HG03108 (cell line): ENCODE data around the gene CCDC102B.
"Not testable (repeated sequence)": the region's sequence is repeated elsewhere in the genome, so short reads cannot be mapped to it uniquely, and the experiment has no call there.

Experiments
- ATAC-seq: cut with Tn5 transposase; IDR thresholded peaks from one replicate; pipeline ENCODE4 v1.9.1; 2021; ENCODE audit warnings: moderate library complexity; ENCODE audit not compliant: unreplicated experiment

Gene CCDC102B

DNA sequence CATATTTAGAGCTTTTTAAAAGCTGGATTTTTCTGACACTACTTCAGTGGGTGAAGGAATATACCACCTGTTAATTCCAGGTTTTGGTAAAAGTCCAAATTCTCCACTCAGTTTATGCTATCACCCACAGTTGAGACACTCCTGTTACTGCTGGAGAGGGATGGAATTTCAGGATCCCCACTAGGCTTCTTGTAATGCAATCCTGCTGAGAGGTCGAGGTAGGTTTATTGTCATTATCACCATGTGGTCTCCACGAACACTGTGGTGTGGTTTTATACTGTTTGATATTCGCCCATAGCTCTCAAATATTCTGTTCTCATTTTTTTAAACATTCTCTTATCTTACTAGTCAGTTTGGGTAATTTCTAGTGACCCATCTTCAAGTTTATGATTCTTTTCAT, 167.9 kb downstream of the CCDC102B start:
- no peak for ATAC-seq

DNA sequence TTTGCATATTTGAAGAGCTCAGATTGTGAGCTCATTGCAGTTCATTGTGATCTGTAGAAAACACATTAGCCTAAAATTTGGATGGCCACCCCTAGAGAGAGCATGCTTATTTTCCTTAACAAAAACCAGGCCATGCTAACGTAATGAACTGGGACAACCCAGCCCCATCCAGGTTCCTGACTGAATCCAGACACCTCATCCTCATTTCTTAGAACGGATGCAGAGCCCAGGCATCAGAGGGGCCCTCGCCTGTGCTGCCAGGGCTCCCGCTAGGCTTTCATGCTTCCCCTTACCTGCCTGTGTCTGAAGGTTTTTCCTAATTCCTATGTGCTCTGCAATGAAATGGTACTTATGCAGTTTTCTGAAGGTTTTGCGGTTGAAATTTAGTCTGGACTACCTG, 171.1 kb downstream of the CCDC102B start:
- no peak for ATAC-seq

DNA sequence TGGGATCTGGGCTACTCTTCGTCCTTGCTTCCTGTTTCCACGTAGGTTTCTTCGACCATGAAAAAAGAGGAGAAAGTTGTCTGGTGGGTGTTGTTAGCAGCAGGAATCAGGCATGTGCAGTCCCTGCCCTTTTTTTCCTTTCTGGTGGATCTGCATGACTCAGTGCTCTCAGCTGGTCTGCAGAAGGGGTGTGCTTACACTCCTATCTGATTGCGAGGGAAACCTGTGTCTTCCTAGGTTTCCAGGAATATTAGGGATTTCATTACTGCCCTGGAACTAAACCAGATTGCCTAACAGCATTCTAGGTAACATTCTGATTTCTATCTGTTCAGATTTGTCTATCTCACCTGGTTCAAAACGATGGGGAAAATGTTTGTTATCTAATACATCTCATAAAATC, 174.3 kb downstream of the CCDC102B start:
- no peak for ATAC-seq

DNA sequence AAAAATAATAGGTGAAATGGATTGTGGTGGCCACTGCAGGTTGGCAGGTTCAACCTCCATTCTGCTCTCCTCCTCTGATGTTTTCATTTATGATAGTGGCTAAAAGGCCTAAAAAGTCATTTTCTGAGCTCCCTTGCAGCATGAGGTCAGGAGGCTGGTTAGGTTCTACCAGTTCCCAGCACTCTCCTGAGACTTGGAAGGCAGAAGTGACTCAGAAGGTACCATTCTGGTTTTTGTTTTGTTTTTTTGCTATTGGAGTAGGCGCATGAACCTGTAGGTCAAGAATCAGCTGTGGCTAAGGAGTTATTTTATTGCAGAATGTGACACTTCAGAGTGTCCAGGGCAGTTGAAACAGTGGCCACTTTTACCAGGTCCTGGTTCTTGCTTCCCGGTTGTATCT, 181.9 kb downstream of the CCDC102B start:
- ATAC-seq = no peak

DNA sequence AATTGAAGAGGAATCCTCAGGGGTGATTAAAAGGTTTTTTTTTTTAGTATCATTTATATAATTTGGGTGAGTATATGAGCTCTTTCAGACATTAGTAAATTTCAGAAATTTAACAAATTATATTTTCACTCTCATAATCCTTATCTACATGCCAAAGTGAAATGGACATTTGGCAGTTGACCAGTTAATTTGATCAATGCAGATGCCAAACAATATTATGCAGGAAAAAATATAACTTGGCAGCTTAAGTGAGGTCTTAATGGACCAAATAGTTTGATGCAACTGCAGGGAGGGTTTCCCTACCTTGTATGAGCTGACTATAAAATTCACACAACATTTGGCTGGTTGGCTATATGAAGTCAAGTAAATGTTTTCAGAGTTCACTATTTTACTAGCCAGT, 185.2 kb downstream of the CCDC102B start:
- ATAC-seq = no peak

DNA sequence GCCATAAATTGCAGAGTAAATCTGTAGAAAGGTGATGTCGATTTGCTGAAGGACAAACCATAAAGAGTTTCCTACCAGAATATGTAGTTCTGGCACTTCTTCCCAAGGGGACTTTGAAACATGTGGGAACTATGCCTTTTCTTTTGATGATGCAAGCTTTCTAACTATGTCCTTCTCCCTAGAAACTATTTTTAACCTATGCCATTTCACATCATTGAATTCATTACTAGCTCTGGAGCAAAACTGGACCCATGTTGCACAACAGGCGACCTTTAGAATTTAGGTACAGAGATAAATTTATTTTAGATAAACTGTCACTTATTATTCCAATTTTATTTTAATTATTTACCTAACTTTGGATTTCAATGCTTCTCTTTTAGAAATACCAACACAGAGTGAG, 186.5 kb downstream of the CCDC102B start:
- no peak for ATAC-seq

DNA sequence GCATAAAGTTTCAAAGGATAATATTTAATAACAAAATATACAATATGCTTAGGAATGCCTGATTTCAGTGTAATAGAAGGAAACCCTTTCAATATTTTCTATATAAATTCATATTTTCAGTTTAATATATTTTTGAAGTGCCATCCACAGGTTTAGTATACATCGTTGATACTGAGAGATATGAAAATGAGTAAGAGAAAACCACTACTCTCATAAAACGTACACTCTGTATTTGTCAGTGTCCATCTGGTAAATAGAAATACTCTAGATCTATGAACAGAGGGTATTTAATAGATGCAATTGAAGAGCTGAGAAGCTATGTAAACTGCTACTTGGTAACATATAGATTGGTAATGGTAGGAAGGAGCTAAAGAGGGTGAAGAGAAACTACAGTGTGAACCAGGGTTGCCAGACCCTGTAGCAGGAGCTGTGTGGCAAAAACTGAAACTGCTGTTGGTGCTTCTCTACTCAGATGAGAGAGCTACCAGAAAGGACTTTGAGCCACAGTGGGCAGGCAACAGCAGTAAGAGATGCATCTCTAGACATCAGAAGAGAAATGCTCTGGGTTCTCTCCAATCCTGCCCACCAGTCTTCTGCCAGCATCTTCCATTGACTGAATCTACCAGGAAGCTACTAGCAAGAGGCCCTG, 187.4 kb downstream of the CCDC102B start:
- peak; percentile 89 for ATAC-seq

DNA sequence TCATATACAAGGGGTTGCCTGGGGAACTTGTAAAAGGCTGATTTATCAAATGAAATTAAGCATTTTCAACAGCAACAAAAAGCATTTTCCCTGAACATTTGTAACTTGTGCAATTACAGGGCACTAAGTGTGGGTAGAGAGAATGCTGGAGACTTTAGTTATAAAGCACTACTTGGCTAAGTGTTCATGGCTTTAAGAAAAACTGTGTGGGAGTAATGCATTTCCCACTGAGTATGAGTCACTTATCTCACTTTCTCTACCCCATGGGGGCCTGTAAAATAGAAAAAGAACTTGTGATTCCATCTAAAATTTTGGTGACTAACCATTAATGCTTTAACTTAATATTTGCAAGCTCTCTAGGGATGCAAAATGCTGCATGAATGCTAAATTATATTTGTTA, 193.4 kb downstream of the CCDC102B start:
- ATAC-seq = no peak

DNA sequence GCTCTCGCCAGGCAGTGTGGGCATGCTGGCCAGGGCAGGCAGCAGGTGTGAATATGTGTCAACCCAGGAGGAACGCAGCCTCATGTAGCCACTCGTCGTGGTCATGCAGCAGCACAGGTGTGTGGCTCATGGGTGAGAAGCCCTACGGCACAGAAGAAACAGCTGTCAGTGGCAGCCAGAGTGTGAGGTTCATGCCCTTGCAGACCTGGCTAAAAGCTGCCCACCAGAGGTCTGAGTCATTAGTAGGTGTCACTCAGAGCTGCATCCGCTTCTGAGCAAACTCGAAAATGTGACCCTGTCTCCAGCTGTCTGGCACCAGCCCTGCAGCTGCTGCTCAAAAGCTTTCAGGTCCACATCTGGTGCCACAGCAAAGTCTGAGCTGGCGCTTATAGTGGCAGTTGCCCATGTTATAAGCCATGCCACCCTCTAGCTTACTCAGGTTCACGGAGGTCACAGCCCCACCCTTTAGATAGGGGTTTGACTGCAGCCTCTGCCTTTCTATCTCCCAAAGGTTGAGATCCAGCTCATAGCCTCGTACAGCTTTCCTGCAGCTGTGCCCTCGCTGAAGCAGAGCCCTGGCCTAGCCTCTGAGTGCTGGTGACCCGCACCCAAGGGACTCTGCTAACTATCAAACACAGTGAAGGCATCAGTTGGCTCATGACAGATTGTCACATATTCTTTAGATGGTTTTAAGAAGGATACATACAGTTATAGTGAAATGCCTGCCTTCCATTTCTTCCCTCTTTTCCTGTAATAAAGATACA, 195.0 kb downstream of the CCDC102B start:
- ATAC-seq = peak; percentile 44

DNA sequence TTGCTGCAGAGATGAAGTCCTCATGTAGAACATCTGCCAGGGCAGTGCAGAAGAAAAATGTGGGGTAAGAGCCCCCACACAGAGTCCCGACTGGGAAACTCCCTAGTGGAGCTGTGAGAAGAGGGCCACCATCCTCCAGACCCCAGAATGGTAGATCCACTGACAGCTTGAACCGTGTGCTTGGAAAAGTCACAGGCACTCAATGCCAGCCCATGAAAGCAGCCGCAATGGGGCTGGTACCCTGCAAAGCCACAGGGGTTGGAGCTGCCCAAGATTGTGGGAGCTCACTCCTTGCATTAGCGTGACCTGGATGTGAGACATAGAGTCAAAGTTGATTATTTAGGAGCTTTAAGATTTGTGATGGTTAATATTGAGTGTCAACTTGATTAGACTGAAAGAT, 197.8 kb downstream of the CCDC102B start:
- no peak for ATAC-seq

DNA sequence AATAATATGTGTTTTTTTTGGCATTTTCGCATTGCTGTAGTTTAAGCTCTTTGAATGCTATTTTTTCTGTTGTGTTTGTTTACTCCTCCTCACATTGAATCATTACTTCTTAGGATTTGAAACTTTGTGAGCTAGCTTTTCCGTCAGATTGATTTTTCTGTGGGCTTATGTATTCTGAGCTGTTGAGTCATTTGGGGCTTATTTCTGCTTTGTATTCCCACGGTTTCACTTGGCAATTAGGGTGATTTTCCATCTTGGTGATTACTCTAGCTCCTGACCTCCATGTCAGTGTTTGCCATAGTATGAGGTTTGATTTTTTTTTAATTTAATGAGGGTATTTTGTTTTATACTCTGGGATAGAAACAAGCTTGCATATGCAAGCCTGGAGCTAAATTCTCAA, 200.0 kb downstream of the CCDC102B start:
- no peak for ATAC-seq

DNA sequence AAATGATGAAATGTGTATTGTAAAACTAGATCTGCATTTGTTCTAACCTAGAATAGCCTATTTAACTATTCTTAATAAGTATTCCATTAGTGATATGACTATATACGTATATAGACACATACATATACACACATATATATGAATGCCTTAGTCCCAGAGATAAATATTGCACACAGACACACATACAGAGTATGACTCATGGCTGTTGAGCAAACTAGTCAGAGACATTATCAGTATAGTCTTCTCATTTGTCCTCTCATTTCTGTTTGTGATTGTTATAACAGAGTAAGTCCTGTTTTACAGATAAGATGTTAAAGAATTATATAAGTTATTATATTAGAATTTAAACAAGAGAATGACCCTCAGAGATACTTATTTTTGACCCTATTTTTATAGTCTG, 202.5 kb downstream of the CCDC102B start:
- no peak for ATAC-seq

DNA sequence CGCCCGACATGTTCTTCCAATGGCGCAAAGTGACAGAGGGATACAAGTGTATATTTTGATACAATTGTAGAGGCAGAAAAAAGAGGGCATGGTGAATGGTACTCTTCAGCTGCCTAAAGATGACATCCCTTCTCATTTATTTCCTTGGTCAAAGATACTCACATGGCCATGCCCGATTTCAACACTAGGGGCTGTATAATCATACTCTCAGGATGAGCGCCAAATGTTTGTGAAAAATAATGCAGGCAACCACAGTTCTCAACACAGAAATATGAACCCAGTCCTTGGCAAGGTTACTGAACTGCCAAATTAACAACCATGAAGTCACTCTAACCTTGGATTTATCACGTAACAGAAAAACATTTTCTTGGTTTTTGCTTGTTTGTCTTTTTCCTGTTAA, 204.4 kb downstream of the CCDC102B start:
- ATAC-seq = no peak

DNA sequence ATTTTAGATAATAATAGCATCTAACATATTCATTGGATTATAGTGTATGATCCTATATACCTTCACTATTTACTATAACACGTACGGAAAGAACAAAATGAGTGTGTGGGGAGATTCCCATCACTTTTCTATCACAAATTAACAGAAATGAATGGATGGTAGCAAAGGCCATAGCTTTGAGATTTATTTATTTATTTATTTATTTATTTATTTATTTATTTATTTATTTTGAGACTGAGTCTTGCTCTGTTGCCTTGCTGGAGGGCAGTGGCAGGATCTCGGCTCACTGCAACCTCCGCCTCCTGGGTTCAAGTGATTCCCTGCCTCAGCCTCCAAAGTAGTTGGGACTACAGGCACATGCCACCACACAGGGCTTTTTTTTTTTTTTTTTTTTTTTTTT, 208.3 kb downstream of the CCDC102B start:
- not testable (repeated sequence) for ATAC-seq

DNA sequence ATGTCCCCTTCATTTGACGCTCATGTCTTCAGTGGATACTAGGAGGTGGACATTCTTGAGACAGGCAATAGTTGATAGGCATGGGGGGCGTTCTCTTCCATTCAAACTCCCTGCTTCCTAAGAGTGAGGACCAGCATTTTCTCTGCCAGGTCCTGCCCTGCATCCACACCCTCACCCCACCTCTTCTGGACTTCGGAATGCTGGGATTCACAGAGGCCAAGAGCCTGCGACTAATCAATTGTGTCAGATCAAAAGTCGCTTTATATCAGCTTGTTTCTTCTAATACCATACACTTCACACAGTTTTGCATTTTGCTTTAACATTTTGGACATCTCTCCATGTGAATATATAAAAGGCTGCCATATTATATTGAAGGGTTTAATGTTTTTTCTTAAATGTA, 210.7 kb downstream of the CCDC102B start:
- ATAC-seq = no peak

DNA sequence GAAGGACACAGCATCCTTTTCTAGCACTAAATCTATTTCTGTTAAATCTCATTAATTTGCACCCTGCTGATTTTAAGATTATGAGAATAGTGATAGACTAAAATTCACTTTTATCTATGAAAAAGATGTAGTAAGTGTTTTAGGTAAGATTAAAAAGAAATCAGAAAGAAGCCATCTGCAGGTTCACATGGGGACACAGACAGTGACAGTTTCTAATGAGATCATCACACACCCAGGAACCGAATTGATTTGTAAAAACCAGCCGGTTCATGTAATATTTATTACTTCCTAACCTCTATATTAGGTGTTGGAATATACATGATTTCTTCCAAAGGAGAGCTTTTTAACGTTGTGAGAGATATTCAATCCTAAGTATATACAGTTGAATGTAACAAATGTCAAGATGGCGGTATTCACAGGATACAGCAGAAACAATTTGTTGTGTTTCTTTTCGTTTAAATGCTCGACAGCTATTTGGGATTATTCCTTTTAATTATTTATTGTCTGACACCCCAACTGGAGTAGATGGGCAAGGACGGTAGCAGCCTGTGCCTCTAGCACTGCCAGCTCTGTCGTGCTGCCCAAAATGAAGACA, 223.4 kb downstream of the CCDC102B start:
- ATAC-seq = no peak

DNA sequence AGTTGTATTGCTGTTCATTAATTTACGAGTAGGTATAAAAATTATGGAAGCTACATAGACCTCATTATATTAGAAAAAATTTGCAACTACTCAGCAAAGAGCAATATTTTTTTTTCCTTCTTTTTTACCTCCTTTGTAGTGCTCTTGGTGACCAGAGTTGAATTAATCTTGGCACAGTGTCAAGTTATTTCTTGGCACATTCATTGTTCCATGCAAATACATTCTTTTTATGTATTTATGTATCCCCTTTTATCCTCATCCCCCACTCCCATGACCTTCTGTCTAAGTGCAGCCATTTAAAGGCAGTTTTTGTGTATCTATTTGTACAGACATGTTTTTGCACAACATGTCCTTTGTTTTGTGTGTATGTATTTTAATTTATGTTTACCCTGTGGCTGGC, 224.5 kb downstream of the CCDC102B start:
- no peak for ATAC-seq

DNA sequence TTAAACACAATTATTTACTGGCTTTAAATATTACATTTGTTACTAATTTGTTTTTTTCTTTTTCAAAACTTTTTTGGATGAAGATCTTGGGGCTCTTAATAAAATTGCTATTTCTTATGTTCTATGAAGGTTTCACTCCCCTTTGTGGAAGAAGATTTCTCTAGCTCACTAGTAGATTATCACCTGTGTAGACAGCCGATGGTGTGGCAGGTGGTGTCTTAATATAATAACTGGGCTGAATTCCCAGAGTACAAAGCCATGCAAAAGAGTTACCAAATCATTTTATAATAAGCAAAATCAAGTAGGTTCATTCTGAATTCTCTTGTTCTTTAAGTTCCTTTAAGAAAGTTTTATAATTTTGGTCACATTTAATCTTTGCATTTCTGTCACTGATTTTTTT, 233.7 kb downstream of the CCDC102B start:
- ATAC-seq = no peak

DNA sequence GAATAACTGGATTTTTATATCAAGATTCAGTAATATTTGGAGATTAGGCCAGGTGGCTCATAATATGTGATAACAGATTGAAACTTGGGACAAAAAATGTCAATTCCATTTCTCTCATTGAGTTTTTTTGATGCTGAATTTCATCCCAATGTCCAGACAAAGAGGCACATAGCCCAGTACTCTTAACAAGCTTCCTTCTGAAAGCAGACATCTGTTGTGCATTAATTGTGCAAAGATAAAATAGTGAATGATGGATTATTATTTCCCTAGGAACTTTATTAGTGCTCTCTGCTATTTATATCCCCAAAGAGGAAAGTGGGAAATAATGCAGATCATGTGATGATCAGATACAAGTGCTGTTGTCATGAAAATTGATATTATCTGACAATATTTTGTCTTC, 234.1 kb downstream of the CCDC102B start:
- ATAC-seq = no peak

DNA sequence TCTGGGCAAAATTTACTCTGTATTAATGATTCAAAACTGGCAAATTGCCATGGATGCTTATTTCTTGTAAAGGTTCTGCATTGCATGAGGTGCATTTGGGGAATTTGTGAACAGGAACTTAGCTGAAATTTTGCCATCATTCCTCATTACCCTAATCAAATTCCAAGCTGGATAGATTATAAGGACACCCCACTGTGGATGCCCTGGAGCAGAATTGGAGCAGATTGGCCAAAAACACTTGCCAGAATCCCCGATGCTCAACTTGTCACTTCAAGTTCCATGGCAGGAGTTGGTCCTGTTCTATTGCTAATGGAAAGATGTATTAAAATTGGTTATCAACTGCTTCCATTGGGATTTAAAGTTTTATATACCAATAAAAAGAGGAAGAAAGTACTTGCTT, 237.9 kb downstream of the CCDC102B start:
- no peak for ATAC-seq

DNA sequence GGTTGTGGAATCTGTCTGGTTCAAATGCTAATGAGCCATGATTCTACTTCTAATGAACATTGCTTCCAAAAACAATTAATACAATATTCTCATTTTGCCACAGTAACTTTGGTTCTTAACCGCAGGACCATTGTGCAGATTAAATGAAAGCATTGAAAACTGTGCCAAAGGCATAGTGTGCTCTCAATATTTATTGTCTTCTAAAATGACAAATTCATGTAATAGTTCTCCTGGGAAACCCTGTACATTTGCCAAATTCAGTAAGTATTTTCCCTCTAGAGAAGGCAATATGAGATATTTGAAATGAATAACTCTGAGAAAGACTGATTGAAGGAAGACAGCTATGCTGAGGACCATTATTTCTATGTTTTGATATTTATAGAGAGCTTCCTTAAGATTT, 246.3 kb downstream of the CCDC102B start:
- ATAC-seq = no peak

DNA sequence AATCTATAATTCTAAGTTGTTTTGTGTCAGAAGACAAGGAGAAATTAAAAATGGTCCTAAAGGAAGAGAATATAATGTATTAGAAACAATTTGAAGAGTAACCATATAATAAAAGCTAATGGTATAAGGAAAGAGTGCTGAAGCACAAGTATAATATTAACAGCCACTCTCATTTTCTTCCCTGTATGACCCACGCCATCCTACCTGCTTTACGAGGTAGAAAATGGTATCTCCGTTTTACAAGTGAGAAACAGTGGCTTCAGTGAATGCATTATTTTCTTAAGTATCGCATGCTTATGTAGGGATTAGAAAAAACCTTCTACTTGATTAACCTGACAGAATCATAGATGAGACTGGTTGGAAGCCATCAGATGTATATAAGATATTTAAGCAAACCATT, 266.2 kb downstream of the CCDC102B start:
- ATAC-seq = no peak
